T-helper 2 cell treated with Interferon-gamma antibody and Interleukin-4, amounts not matched to agents 5 μg/mL and 100 μg/mL, for 36 hours (primary cell): ENCODE results near the gene MNAT1.
"Not testable (repeated sequence)": the region's sequence is repeated elsewhere in the genome, so short reads cannot be mapped to it uniquely, and the experiment has no call there.

Experiments used
- DNase-seq: peaks from one replicate; pipeline ENCODE4 v3.0.0; 2021; ENCODE audit warnings: low spot score
- H3K27ac Mint-ChIP-seq: one replicate; pipeline ENCODE4 v1.8.0; 2021; ENCODE audit warnings: mild to moderate bottlenecking, mixed read lengths
- H3K27me3 Mint-ChIP-seq: one replicate; pipeline ENCODE4 v1.8.0; 2021; ENCODE audit warnings: low read depth, mixed read lengths
- H3K36me3 Mint-ChIP-seq: one replicate; pipeline ENCODE4 v1.8.0; 2021; ENCODE audit warnings: low read depth, mixed read lengths
- H3K4me1 Mint-ChIP-seq: one replicate; pipeline ENCODE4 v1.8.0; 2021; ENCODE audit warnings: low read depth, mixed read lengths
- H3K4me3 Mint-ChIP-seq: one replicate; pipeline ENCODE4 v1.8.0; 2022; ENCODE audit warnings: mild to moderate bottlenecking, moderate library complexity, mixed read lengths
- H3K9me3 Mint-ChIP-seq: one replicate; pipeline ENCODE4 v1.8.0; 2021; ENCODE audit warnings: mixed read lengths

Gene MNAT1

GRCh38 chr14:60722357-60723115 lies 12.0 kb upstream of the MNAT1 start:
- peak overlapping the region; percentile 42 for H3K27ac Mint-ChIP-seq
- H3K4me3 Mint-ChIP-seq: peak overlapping the region; percentile 86
- peaks cover 24% of the 10 kb centered on the region for H3K4me1 Mint-ChIP-seq
- no peak for DNase-seq
- H3K27me3 Mint-ChIP-seq: peaks cover 78% of the 10 kb centered on the region
- no peaks in the 10 kb centered on the region for H3K9me3 Mint-ChIP-seq
- no peaks in the 10 kb centered on the region for H3K36me3 Mint-ChIP-seq

- Mint-ChIP-seq H3K36me3 (no peaks in the 10 kb centered on the region), H3K27ac (no peak overlapping the region), H3K9me3 (no peaks in the 10 kb centered on the region), H3K4me1 (peaks cover 24% of the 10 kb centered on the region), H3K27me3 (peaks cover 82% of the 10 kb centered on the region), H3K4me3 (peak overlapping the region; percentile 91)
- peak; percentile 18 for DNase-seq
Observed at GRCh38 chr14:60723116-60723906, 11.2 kb upstream of the MNAT1 start.

DNA sequence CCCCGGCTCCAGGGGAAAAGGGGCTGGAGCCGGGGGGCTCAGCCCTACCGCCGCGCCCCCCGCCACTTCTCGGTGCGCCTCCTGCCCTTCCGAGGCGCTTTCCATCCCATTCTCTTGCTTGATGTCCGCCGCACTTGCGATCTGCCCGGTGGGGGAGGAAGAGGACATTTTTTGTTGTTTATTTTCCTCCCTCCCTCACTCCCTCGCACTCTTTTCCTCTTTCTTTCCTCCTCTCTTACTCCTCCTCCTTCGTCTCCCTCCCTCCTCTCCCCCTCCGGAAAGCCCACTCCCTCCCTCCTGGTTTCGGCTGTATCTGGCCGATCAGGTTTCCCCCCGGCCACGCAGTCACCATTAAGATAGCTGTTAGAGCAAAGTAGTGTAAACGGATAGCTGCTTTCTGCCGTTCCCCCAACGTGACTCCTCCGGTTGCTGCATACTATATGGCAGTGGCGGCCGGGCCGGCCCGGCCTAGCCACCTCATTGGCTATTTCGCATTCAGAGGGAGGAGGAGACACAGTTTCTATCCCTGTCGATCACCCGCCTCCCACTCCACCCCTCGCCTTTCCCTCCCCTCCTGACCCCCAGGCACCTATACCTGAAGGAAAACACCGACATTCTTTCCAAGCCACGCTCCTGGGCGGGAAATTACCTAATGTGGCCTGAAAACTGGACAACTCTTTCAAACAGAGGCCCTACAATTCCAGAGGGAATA lies 10.5 kb upstream of the MNAT1 start, which contains the start of gene SIX4:
SIX4 (minus strand) TSS at position 445 of the 712 bp plus-strand sequence; CDS start at position 168, 277 bp downstream.
- Mint-ChIP-seq H3K4me3 (peak within 1 kb of the TSS; percentile 91), H3K27me3 (peaks cover 82% of the 10 kb centered on the region), H3K4me1 (peaks cover 24% of the 10 kb centered on the region), H3K36me3 (no peaks in the 10 kb centered on the region), H3K27ac (peak within 1 kb of the TSS; percentile 62), H3K9me3 (no peaks in the 10 kb centered on the region)
- DNase-seq: no peak

DNA sequence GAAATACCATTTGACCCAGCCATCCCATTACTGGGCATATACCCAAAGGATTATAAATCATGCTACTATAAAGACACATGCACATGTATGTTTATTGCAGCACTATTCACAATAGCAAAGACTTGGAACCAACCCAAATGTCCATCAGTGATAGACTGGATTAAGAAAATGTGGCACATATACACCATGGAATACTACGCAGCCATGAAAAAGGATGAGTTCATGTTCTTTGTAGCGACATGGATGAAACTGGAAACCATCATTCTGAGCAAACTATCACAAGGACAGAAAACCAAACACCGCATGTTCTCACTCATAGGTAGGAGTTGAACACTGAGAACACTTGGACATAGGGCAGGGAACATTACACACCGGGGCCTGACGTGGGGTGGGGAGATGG lies 3.3 kb upstream of the MNAT1 start:
- H3K9me3 Mint-ChIP-seq, H3K36me3 Mint-ChIP-seq, H3K4me3 Mint-ChIP-seq, DNase-seq, H3K27ac Mint-ChIP-seq: not testable (repeated sequence)
- Mint-ChIP-seq H3K27me3 (peaks cover 64% of the 10 kb centered on the region), H3K4me1 (peaks cover 18% of the 10 kb centered on the region)

GRCh38 chr14:60732840-60733483 lies 1.6 kb upstream of the MNAT1 start:
- peaks cover 14% of the 10 kb centered on the region for H3K4me1 Mint-ChIP-seq

DNA sequence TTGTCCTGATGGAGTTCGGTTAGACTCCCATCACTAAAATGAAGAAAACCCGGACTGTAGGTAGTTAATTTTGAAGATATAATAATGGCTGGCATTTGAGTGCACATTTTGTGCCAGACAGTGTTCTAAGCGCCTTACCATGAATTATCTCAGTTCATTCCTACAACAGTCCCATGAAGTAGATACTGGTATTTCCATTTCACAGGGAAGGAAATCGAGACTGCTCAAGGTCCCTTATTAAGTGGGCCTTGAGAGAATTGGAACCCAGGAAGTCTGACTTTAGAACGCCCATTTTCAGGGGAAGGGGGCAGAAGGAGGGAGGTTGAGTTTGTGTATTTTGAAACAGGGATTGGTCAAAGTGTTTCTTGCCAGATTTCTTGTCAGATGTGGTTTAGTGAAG lies 855 bp downstream of the MNAT1 start:
- H3K27me3 Mint-ChIP-seq: peaks cover 27% of the 10 kb centered on the region
- peaks cover 17% of the 10 kb centered on the region for H3K4me1 Mint-ChIP-seq
- DNase-seq: no peak
- H3K27ac Mint-ChIP-seq: peak overlapping the region; percentile 62
- H3K4me3 Mint-ChIP-seq: peak overlapping the region; percentile 98
- H3K9me3 Mint-ChIP-seq: no peaks in the 10 kb centered on the region
- H3K36me3 Mint-ChIP-seq: peaks cover 3% of the 10 kb centered on the region

More at GRCh38 chr14:60732840-60733483, 1.6 kb upstream of the MNAT1 start:
- H3K27me3 Mint-ChIP-seq: peaks cover 49% of the 10 kb centered on the region
- peaks cover 3% of the 10 kb centered on the region for H3K36me3 Mint-ChIP-seq
- H3K27ac Mint-ChIP-seq: no peak overlapping the region
- no peak overlapping the region for H3K4me3 Mint-ChIP-seq
- no peaks in the 10 kb centered on the region for H3K9me3 Mint-ChIP-seq
- DNase-seq: no peak

DNA sequence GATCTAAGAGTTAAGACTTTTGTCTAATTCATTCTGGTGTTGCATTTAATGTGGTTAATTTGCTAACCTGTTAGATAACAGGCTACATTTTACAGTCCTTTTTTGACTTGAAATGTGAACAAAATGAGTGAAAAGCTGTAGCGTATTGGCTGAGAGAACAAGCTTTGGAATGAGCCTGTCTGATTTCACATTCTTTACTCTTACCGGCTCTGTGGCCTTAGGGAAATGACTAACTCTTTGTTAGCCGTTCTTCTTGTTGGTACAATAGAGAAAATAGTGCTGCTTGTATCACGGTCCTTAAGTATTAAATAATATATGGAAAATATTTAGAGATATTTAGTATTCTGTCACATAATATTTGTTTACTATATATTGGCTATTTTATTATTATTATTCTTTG lies 1.9 kb downstream of the MNAT1 start:
- Mint-ChIP-seq H3K4me1 (peaks cover 17% of the 10 kb centered on the region), H3K27ac (no peak overlapping the region), H3K4me3 (no peak overlapping the region), H3K36me3 (peaks cover 3% of the 10 kb centered on the region), H3K27me3 (peaks cover 19% of the 10 kb centered on the region), H3K9me3 (no peaks in the 10 kb centered on the region)
- DNase-seq: no peak

DNA sequence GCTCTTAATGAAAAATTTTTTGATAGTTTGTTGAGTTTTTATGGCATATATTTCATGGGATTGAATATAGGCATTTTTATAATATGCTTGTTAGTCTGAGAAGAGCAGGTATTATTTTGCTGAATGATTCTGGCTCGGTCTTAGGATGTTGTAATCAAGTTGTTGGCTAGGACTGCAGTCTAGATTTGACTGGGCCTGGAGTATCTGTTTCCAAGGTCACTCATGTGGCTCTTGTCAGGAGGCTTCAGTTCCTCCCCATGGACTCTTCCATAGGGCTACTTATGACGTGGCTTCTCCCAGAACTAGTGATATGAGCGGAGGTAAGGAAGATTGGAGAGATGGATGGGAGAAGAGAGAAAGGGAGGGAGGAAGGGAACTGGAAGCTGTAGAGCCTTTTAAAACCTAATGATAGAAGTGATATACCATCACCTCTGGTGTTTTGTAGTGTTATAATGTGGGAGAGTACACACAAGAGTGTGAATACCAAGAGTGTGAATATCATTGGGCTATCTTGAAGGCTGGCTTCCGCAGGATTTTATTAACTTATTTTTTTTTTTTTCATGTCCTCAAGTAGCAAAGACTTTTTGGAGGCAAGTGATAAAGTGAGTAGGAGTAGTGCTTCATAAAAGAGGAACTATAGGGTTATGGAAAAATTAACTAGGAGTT lies 4.4 kb downstream of the MNAT1 start:
- peaks cover 18% of the 10 kb centered on the region for H3K4me1 Mint-ChIP-seq
- H3K4me3 Mint-ChIP-seq: no peak overlapping the region
- no peak overlapping the region for H3K27ac Mint-ChIP-seq
- peaks cover 5% of the 10 kb centered on the region for H3K9me3 Mint-ChIP-seq
- no peak for DNase-seq
- peaks cover 5% of the 10 kb centered on the region for H3K27me3 Mint-ChIP-seq
- peaks cover 12% of the 10 kb centered on the region for H3K36me3 Mint-ChIP-seq

DNA sequence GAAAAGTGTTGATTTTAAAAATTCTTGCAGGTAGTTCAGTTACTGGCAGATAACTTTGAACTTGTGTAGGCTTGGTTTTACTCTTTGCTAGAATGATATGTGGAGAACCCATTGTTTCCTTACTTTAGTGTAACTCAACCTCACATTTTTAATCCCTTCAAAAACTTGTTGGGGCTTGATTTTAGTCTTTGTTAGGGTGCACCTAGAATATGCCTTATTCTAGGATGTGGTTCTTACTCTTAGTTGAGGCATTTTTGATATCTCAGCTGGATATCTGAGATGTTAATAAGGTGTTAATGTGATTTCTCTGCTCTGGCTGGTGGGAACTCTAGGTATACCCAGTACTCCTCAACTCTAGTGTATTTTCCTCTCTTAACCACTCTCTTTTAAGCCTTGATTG lies 10.0 kb downstream of the MNAT1 start:
- no peaks in the 10 kb centered on the region for H3K27me3 Mint-ChIP-seq
- no peak for DNase-seq
- H3K4me1 Mint-ChIP-seq: peaks cover 3% of the 10 kb centered on the region
- no peak overlapping the region for H3K27ac Mint-ChIP-seq
- no peak overlapping the region for H3K4me3 Mint-ChIP-seq
- peaks cover 19% of the 10 kb centered on the region for H3K36me3 Mint-ChIP-seq
- H3K9me3 Mint-ChIP-seq: peaks cover 10% of the 10 kb centered on the region

GRCh38 chr14:60753264-60754119 lies 18.9 kb downstream of the MNAT1 start:
- Mint-ChIP-seq H3K9me3 (no peaks in the 10 kb centered on the region), H3K4me3 (peak overlapping the region; percentile 79), H3K4me1 (peaks cover 55% of the 10 kb centered on the region), H3K36me3 (peaks cover 14% of the 10 kb centered on the region), H3K27ac (peak overlapping the region; percentile 93), H3K27me3 (no peaks in the 10 kb centered on the region)
- peak; percentile 81 for DNase-seq

- H3K9me3 Mint-ChIP-seq: no peaks in the 10 kb centered on the region
Observed at GRCh38 chr14:60756847-60757246, 22.3 kb downstream of the MNAT1 start.

GRCh38 chr14:60757567-60758002 lies 23.0 kb downstream of the MNAT1 start:
- Mint-ChIP-seq H3K27me3 (peaks cover 5% of the 10 kb centered on the region), H3K9me3 (no peaks in the 10 kb centered on the region), H3K4me3 (no peak overlapping the region), H3K27ac (no peak overlapping the region), H3K4me1 (peaks cover 66% of the 10 kb centered on the region), H3K36me3 (peaks cover 11% of the 10 kb centered on the region)
- no peak for DNase-seq

More at GRCh38 chr14:60756847-60757246, 22.3 kb downstream of the MNAT1 start:
- Mint-ChIP-seq H3K27ac (no peak overlapping the region), H3K4me3 (no peak overlapping the region), H3K4me1 (peaks cover 70% of the 10 kb centered on the region), H3K36me3 (peaks cover 11% of the 10 kb centered on the region), H3K27me3 (peaks cover 5% of the 10 kb centered on the region)
- no peak for DNase-seq
